Stimulated activated CD4-positive, alpha-beta T cell treated with anti-CD3 and anti-CD28 coated beads, TNF-alpha, amount 100 ng/mL, for 24 hours (primary cell): ENCODE data around the gene RANBP3L.
"Not testable (repeated sequence)": the region's sequence is repeated elsewhere in the genome, so short reads cannot be mapped to it uniquely, and the experiment has no call there.

Source experiments
- DNase-seq, 3 experiments: peaks; one replicate each; pipeline ENCODE4 v3.0.0-alpha.2; 2020; ENCODE audit warnings: low read depth in 3 of 3

RANBP3L gene

GRCh38 chr5:36285837-36286615 lies 15.7 kb downstream of the RANBP3L start:
- no peak for DNase-seq

DNA sequence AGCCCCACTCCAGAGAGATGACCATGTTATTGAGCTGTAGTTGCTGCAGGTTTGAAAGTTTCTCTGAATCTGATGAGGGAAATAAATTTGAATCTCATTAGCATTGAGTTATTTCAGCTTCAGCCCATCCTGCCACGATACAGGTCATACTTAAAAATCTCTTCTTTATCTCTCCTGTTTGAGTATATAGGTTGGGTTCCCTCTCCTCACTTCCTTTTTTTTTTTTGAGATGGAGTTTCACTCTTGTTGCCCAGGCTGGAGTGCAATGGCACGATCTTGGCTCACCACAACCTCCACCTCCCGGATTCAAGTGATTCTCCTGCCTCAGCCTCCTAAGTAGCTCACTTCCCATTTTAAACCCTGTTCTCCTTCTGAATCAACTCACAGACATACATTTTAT lies 17.9 kb downstream of the RANBP3L start:
- not testable (repeated sequence) for DNase-seq

DNA sequence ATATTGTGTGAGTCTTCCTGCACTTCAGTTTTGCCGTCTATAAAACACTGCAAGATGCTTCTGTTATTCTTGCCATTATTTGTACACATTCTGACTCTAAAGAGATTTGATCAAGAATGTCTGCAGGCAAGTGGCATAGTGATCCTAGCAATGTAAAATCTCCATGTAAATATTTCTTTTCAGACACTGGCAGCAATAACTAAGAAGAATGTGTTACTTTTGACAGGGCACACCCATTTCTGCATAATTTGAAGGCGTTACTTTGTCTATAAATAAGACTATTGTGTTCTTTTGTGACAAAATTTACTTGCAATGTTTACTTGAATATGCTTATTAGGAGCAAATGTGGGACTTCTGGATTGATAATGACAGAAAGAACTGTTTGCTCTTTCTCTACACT lies 20.1 kb downstream of the RANBP3L start:
- no peak for DNase-seq

GRCh38 chr5:36279054-36279698 lies 22.5 kb downstream of the RANBP3L start:
- no peak for DNase-seq

GRCh38 chr5:36277521-36278176 lies 24.1 kb downstream of the RANBP3L start:
- no peak for DNase-seq

DNA sequence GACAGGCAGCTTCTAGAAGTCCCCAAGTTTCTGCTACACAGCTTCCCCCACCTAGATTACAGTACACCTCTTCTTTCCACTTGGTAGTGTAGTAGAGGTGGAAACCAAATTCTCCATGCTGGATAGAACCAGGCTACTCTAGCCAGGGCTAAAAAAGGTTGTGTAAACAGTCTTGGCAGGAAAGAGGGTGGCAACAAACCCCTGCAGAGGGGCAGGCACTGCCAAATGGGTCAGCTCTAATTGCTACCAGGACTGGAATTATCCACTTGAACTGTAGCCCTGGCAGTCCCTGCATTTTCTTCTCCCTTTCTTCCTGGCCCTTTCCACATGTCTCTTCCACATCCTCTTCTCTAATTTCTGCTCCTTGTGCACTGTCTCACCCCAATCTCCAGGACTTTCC lies 24.8 kb downstream of the RANBP3L start:
- no peak for DNase-seq

GRCh38 chr5:36273809-36274526 lies 27.7 kb downstream of the RANBP3L start:
- DNase-seq: no peak

GRCh38 chr5:36272136-36272690 lies 29.5 kb downstream of the RANBP3L start:
- DNase-seq: no peak

DNA sequence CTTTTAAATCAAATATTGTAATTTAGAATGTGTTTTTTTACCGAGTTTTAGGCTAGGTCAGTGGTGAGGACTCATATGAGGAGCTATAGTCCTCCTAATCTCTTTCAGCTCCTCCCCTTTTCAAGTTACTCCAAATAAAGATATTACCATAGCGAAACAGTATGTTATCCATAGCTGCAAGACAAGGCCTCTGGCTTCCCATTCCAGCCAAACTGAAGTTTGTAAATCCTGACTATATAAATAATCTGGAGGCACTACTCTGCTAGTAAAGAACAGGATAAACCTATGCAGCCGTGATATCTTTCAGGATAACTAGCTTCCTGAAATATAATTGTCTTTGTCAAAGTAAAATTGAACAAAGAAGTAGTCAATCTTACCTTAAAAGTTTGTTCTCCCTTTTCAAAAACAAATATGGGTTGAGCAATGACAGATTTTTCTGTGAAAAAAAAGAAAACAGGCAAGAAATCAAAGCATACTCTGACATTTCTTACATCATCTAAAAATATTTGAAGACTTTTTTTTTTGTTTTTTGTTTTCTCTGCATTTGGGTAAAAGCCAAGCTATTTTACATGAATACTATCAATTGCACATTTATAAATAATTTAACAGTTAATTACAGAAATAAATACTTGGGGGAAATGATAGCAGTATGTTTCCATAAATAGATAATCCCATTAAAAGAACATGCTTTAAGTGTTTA lies 30.7 kb downstream of the RANBP3L start:
- DNase-seq: no peak

DNA sequence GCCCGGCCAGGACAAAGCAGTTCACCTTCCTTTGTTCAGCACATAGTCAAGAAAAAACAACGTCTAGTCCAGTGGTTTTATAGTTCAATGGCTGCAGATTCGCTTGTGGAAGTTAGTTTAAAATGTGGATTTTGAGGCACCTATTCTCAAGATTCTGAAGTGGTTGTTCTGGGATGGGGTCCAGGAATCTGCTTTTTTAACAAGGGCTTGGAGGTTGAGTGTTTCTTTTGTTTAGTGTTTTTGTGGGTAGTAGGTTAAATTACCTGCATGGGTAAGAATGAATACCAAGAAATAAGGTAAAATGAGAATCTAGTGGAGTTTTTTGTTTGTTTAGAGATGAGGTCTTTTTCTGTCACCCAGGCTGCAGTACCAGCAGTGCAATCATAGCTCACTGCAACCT lies 31.5 kb downstream of the RANBP3L start:
- DNase-seq: no peak

- DNase-seq: no peak
These were observed 32.2 kb downstream of the RANBP3L start for GRCh38 chr5:36269478-36269877.

- no peak for DNase-seq
These were observed 33.8 kb downstream of the RANBP3L start for GRCh38 chr5:36267905-36268304.

DNA sequence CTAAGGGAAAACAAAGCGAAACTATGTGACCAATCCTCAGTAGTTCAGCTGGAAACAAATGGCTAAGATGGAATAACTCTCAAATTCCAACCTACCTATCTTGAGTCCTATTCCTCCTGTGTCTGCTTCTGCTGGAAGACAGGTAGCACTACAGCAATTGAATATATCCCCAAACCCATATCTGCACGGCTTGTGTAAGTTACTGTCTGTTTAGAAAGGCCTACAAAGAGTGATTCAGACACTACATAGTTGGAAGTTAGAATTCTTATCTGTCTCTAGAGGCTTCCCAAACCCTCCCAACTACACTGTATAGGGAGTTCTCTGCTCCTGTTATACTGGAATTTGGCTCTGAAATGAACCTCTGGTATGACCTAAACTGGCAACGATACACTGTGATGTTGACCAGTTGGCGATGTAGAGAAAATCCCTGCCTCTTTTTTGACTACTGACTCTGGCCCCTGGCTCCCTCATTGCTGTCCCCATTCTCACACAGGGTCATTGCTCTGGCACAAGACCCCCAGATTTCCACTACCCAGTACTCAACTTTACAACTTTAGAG lies 37.4 kb downstream of the RANBP3L start:
- no peak for DNase-seq

DNA sequence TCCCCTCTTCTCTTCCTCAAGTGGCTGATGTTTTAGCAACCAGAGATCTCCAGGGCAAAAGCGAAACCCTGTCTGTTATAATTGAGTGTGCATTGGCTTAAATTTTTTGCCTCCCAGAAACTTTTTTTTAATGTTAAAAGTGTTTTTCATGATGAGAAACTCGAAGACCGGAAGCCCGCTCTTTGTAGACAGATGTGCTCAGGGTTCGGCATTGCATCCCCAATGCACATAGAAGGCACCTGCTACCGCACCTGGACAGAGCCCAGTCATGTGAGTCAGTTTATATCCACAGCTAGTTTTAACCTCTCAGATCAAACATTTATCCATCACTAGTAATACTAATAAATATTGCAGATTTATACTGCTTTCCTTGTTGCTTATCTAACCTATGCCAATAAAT lies 40.5 kb downstream of the RANBP3L start:
- no peak for DNase-seq

DNA sequence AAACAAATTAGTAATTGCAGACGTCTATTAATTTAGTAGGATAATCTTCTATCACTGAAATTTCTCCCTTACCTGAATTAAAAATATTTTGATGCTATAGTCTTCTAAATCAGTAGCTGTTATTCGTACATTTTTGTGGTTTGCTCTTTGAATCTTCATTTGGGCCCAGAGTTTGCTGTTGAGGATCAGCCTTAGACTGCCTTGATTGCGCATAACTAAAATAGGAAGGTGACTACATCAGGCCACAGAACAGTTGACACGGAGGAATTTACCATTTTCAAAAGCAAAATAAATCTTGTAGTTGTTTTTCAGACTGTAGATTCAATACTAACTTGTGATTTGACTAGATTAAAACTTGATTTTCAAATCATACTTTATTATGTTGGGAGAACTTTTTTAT lies 48.1 kb downstream of the RANBP3L start:
- no peak for DNase-seq

GRCh38 chr5:36252722-36253365 lies 48.9 kb downstream of the RANBP3L start:
- no peak for DNase-seq

- DNase-seq: no peak
These were observed 50.5 kb downstream of the RANBP3L start for GRCh38 chr5:36251218-36251617.

DNA sequence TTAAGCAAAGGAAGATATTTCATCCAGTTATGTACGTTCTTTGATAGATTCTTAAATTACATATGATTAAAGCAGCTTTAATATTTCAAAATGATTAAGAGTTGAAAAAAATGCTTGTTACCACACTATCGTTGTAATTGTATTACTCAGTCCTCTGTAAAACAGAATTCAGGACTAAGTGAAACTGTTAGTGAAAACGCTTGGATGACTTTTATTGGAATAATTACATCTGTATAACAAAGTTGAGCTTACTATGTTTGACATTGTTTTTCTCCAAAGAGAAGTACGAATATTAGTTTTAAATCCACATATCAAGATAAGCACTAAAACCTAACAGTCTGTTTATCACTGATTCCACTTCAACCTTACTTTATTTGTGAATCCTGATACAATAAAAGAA lies 51.3 kb downstream of the RANBP3L start:
- no peak for DNase-seq

GRCh38 chr5:36246036-36246800 lies 55.5 kb downstream of the RANBP3L start:
- no peak for DNase-seq

GRCh38 chr5:36244076-36244475 lies 57.6 kb downstream of the RANBP3L start:
- no peak for DNase-seq
